ENCODE results near the gene EXOSC7.

DNA sequence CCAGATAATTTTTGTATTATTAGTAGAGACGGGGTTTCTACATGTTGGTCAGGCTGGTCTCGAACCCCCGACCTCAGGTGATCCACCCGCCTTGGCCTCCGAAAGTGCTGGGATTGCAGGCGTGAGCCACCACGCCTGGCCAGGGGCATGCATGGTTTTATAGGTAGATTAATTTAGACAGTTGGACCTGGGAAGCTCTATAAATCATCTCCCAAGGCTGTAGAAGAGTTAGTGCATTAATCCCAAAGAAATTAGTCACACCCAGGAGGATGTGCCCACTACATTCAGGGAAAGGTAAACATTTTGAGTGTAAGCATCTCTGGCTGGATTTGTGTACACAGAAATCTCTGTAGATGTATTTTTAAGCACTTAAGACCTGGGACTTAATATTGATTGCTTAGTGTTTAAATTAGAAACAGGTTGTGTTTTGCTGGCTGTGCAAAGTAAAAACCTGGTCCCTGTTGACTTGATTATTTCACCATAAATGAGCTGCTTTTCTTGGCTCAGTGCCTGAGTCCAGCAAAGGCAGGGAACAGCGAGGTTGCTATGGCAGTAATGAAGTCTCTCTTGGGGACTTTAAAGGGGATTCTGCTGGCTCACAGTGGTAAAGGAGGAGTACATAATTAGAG lies 19.2 kb downstream of the EXOSC7 start:
- TF ChIP-seq SMARCA5 (IDR thresholded peaks at IDR 0.05) (no peak), SPI1 (IDR thresholded peaks at IDR 0.05; ENCODE audit: borderline replicate concordance, insufficient read depth, low read depth, low read length) (no peak), STAT1 (conservative IDR thresholded peaks at IDR 0.05) (no peak), SIX5 (IDR thresholded peaks at IDR 0.05; ENCODE audit: low read depth, low read length, severe bottlenecking) (no peak), SP1 (IDR thresholded peaks at IDR 0.05; ENCODE audit: low read depth, low read length) (no peak), BMI1 (IDR thresholded peaks at IDR 0.05; ENCODE audit: borderline replicate concordance) (no peak), KDM1A (IDR thresholded peaks at IDR 0.05; ENCODE audit: borderline replicate concordance) (no peak), TCF7 (IDR thresholded peaks at IDR 0.05; ENCODE audit: borderline replicate concordance) (no peak), EZH2 (IDR thresholded peaks at IDR 0.05; ENCODE audit: borderline replicate concordance, control insufficient read depth, low read depth, low read length) (no peak), TAF1 (IDR thresholded peaks at IDR 0.05; ENCODE audit: borderline replicate concordance, low read depth, low read length) (no peak), CHD2 (IDR thresholded peaks at IDR 0.05; ENCODE audit: borderline replicate concordance, low read depth, low read length) (no peak)
- TF ChIP-seq, protein P1, sequence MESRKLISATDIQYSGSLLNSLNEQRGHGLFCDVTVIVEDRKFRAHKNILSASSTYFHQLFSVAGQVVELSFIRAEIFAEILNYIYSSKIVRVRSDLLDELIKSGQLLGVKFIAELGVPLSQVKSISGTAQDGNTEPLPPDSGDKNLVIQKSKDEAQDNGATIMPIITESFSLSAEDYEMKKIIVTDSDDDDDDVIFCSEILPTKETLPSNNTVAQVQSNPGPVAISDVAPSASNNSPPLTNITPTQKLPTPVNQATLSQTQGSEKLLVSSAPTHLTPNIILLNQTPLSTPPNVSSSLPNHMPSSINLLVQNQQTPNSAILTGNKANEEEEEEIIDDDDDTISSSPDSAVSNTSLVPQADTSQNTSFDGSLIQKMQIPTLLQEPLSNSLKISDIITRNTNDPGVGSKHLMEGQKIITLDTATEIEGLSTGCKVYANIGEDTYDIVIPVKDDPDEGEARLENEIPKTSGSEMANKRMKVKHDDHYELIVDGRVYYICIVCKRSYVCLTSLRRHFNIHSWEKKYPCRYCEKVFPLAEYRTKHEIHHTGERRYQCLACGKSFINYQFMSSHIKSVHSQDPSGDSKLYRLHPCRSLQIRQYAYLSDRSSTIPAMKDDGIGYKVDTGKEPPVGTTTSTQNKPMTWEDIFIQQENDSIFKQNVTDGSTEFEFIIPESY (IDR thresholded peaks at IDR 0.05), result no peak
- TF ChIP-seq, protein P2, sequence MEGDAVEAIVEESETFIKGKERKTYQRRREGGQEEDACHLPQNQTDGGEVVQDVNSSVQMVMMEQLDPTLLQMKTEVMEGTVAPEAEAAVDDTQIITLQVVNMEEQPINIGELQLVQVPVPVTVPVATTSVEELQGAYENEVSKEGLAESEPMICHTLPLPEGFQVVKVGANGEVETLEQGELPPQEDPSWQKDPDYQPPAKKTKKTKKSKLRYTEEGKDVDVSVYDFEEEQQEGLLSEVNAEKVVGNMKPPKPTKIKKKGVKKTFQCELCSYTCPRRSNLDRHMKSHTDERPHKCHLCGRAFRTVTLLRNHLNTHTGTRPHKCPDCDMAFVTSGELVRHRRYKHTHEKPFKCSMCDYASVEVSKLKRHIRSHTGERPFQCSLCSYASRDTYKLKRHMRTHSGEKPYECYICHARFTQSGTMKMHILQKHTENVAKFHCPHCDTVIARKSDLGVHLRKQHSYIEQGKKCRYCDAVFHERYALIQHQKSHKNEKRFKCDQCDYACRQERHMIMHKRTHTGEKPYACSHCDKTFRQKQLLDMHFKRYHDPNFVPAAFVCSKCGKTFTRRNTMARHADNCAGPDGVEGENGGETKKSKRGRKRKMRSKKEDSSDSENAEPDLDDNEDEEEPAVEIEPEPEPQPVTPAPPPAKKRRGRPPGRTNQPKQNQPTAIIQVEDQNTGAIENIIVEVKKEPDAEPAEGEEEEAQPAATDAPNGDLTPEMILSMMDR (IDR thresholded peaks at IDR 0.05 in 2 of 3, conservative IDR thresholded peaks at IDR 0.05 in 1 of 3; ENCODE audit: control insufficient read depth in 2 of 3, extremely low read depth in 1 of 3, insufficient read depth in 1 of 3, low read depth in 3 of 3, low read length in 3 of 3), result no peak

All from GM12878 (cell line).